PC-3 (cell line): Measurements from ENCODE around the gene ZNF595. TPM values are rescaled to one million over a fixed set of nuclear protein-coding genes. Genes with fewer than 3 reads are reported as not detected.

Source experiments
- ATAC-seq: fragments of 200-7000 bp; cut with Tn5 transposase; 2 replicates; pipeline ENCODE4 v1.9.1; 2020; ENCODE audit warnings: mild to moderate bottlenecking, moderate library complexity
- BruUV-seq: library from RNA; stranded (reverse); fragments of 400-500 nt; replicated peaks from 2 replicates; lab custom pipeline; 2021; lab: Mats Ljungman, UMichigan
- CTCF ChIA-PET: fragments of 300-600 bp; sonication (Branson Sonifier 250); formaldehyde crosslinking; loops from one replicate; lab custom pipeline; 2022; ENCODE audit warnings: antibody characterized with exemption; lab: Charles Lee
- POLR2A ChIA-PET: fragments of 300-600 bp; sonication (Branson Sonifier 250); formaldehyde crosslinking; loops from one replicate; lab custom pipeline; 2022; ENCODE audit warnings: antibody characterized with exemption; ENCODE audit not compliant: unreplicated experiment; lab: Charles Lee
- DNase-seq: peaks from one replicate; pipeline ENCODE4 v3.0.0-alpha.2; 2015
- H2AFZ ChIP-seq: fragments of 300-600 bp; sonication (generic); 2 replicates; pipeline ENCODE4 v1.6.0; 2016; ENCODE audit warnings: antibody characterized with exemption, low read length
- H3F3A ChIP-seq: fragments of 300-600 bp; sonication (generic); one replicate; pipeline ENCODE4 v1.6.0; 2017; ENCODE audit warnings: antibody characterized with exemption, low read length, control low read depth, mild to moderate bottlenecking; ENCODE audit not compliant: unreplicated experiment
- H3K27ac ChIP-seq: fragments of 300-600 bp; sonication (generic); 2 replicates; pipeline ENCODE4 v1.5.1; 2016; ENCODE audit warnings: mild to moderate bottlenecking, low read length
- H3K27me3 ChIP-seq: fragments of 300-600 bp; sonication (generic); 2 replicates; pipeline ENCODE4 v1.6.1; 2016; ENCODE audit warnings: low read length, mixed read lengths
- H3K36me3 ChIP-seq: fragments of 300-600 bp; sonication (generic); 2 replicates; pipeline ENCODE4 v1.6.1; 2016; ENCODE audit warnings: low read depth, mixed run types, low read length, mixed read lengths
- H3K4me1 ChIP-seq: fragments of 300-600 bp; sonication (generic); 2 replicates; pipeline ENCODE4 v1.5.1; 2016; ENCODE audit warnings: low read length; ENCODE audit not compliant: insufficient read depth
- H3K4me2 ChIP-seq: fragments of 300-600 bp; sonication (generic); 2 replicates; pipeline ENCODE4 v1.6.0; 2016; ENCODE audit warnings: low read length
- H3K4me3 ChIP-seq: fragments of 300-600 bp; sonication (generic); 2 replicates; pipeline ENCODE4 v1.5.1; 2016; ENCODE audit warnings: mild to moderate bottlenecking, low read length, mixed read lengths
- H3K79me2 ChIP-seq: fragments of 300-600 bp; sonication (generic); 2 replicates; pipeline ENCODE4 v1.6.1; 2017; ENCODE audit warnings: low read length, mixed read lengths
- H3K9ac ChIP-seq: fragments of 300-600 bp; sonication (generic); 2 replicates; pipeline ENCODE4 v1.6.0; 2016; ENCODE audit warnings: mild to moderate bottlenecking, low read length
- H3K9me2 ChIP-seq: fragments of 300-600 bp; sonication (generic); replicated peaks from 2 replicates; pipeline ENCODE4 v1.6.1; 2016; ENCODE audit warnings: mixed run types, low read length, mixed read lengths
- H3K9me3 ChIP-seq: fragments of 300-600 bp; sonication (generic); 2 replicates; pipeline ENCODE4 v1.6.1; 2016; ENCODE audit warnings: low read length, mixed read lengths
- H4K20me1 ChIP-seq: fragments of 300-600 bp; sonication (generic); 2 replicates; pipeline ENCODE4 v1.6.1; 2016; ENCODE audit warnings: low read length, mixed read lengths
- EZH2 ChIP-seq: fragments of 300-600 bp; sonication (generic); IDR thresholded peaks from one replicate; pipeline ENCODE4 v1.6.1; 2017; ENCODE audit warnings: antibody characterized with exemption, mild to moderate bottlenecking, low read length; ENCODE audit not compliant: unreplicated experiment
- EZH2phosphoT487 ChIP-seq: fragments of 300-600 bp; sonication (generic); IDR thresholded peaks from 2 replicates; pipeline ENCODE4 v1.6.1; 2018; ENCODE audit warnings: mild to moderate bottlenecking, antibody characterized with exemption, low read length, borderline replicate concordance
- intact Hi-C: fragments of 100-400 bp; cut with micrococcal nuclease; formaldehyde crosslinking; loops from 2 replicates; pipeline ENCODE4 v1.9.0; 2023
- total RNA-seq: library from RNA; depleted of rRNA; stranded (reverse); fragments of >200 nt; gene quantifications from 2 replicates; pipeline ENCODE4 v1.2.3, GENCODE V29; 2014
- TF ChIP-seq, protein P1 (sequence below): fragments of 300-600 bp; sonication (generic); conservative IDR thresholded peaks from 2 replicates; pipeline ENCODE4 v1.5.1; 2017; ENCODE audit warnings: antibody characterized with exemption, low read depth, mild to moderate bottlenecking, low read length

Gene ZNF595
- total RNA-seq, 1 experiment from 2014 or later, result 7.4 TPM

DNA sequence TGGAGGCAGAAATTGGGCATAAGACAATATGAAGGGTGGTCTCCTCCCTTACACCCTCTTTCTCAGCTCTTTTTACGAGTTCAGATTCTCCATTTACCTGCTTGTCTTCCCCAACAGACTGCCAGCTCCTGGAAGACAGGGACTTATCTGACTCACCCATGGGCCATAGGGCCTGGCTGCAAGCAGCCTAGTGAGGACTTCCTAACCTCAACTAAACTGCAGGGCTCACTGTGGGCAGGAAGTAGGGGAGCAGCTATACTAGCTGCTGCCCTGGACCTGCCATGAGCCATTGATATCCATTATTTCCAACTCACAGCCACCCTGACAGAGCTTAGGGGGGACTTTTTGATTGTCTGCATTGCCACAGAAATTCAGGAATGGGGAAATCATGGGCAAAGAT lies 59.6 kb downstream of the ZNF595 start:
- no peak for TF ChIP-seq EZH2phosphoT487
- TF ChIP-seq, protein P1, sequence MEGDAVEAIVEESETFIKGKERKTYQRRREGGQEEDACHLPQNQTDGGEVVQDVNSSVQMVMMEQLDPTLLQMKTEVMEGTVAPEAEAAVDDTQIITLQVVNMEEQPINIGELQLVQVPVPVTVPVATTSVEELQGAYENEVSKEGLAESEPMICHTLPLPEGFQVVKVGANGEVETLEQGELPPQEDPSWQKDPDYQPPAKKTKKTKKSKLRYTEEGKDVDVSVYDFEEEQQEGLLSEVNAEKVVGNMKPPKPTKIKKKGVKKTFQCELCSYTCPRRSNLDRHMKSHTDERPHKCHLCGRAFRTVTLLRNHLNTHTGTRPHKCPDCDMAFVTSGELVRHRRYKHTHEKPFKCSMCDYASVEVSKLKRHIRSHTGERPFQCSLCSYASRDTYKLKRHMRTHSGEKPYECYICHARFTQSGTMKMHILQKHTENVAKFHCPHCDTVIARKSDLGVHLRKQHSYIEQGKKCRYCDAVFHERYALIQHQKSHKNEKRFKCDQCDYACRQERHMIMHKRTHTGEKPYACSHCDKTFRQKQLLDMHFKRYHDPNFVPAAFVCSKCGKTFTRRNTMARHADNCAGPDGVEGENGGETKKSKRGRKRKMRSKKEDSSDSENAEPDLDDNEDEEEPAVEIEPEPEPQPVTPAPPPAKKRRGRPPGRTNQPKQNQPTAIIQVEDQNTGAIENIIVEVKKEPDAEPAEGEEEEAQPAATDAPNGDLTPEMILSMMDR, result no peak
- H3K27ac ChIP-seq, result no peak overlapping the region
- intact Hi-C loops, result no loop called here
- no peaks in the 10 kb centered on the region for H3K36me3 ChIP-seq
- H3K4me1 ChIP-seq, result no peaks in the 10 kb centered on the region
- no peak for DNase-seq
- no peak overlapping the region for H3K4me3 ChIP-seq
- no peaks in the 10 kb centered on the region for H3K79me2 ChIP-seq
- H2AFZ ChIP-seq, result no peak overlapping the region
- ChIA-PET POLR2A (no interaction called here), CTCF (no interaction called here)
- H3K4me2 ChIP-seq, result no peak overlapping the region
- no peaks in the 10 kb centered on the region for H3F3A ChIP-seq
- H3K9me3 ChIP-seq, result no peaks in the 10 kb centered on the region
- H3K9me2 ChIP-seq, result no peaks in the 10 kb centered on the region
- no peaks in the 10 kb centered on the region for H4K20me1 ChIP-seq
- H3K9ac ChIP-seq, result no peak overlapping the region
- no TSS peak for BruUV-seq
- no peaks in the 10 kb centered on the region for H3K27me3 ChIP-seq
- ATAC-seq, result no peak

DNA sequence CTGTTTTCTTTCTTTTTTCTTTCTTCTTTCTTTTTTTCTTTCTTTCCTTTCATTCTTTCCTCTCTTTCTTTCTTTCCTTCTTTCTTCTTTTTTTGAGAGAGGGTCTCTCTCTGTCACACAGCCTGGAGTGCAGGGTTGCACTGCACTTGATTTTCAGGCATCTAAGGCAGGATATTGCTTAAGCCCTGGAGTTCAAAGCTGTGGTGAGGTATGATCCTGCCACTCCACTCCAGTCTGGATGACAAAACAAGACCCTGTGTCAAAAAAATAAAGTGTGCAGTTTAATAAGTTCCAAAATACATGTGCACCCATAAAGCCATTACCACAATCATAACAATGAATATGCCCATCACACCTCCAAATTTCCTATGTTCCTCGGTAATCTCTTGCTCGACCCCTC lies 60.6 kb downstream of the ZNF595 start:
- Histone ChIP-seq H3K9me2 (no peaks in the 10 kb centered on the region), H3K9me3 (no peaks in the 10 kb centered on the region), H3K4me1 (no peaks in the 10 kb centered on the region), H3K27me3 (no peaks in the 10 kb centered on the region), H4K20me1 (no peaks in the 10 kb centered on the region), H3K27ac (no peak overlapping the region), H3K4me3 (no peak overlapping the region), H3K79me2 (no peaks in the 10 kb centered on the region), H3F3A (no peaks in the 10 kb centered on the region), H3K4me2 (no peak overlapping the region), H3K36me3 (no peaks in the 10 kb centered on the region), H2AFZ (no peak overlapping the region), H3K9ac (no peak overlapping the region)
- no TSS peak for BruUV-seq
- ChIA-PET POLR2A (no interaction called here), CTCF (no interaction called here)
- ATAC-seq (no peak), DNase-seq (no peak)
- TF ChIP-seq, protein P1, result no peak
- TF ChIP-seq EZH2, result no peak
- TF ChIP-seq EZH2phosphoT487, result no peak
- intact Hi-C loops, result no loop called here

DNA sequence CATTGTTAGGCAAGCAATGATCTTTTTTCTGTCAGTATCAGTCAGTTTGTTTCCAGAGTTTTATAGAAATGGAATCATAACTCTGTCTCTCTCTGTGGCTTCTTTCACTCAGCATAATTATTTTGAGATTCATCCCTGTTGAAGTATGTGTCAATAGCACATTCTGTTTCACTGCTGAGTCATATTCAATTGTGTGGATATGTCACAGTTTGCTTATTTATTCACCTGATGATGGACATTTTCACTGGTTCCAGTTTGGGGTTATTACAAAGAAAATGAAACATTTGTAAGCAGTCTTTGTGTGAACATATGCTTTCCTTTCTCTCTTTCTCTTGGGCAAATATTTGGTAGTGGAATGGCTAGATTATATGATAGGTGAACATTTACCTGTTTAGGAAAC lies 61.0 kb downstream of the ZNF595 start:
- no TSS peak for BruUV-seq
- no peaks in the 10 kb centered on the region for H3K36me3 ChIP-seq
- H3K4me1 ChIP-seq, result no peaks in the 10 kb centered on the region
- H3K4me3 ChIP-seq, result no peak overlapping the region
- intact Hi-C loops, result no loop called here
- no peaks in the 10 kb centered on the region for H3K9me3 ChIP-seq
- ChIA-PET POLR2A (no interaction called here), CTCF (no interaction called here)
- no peak; the same call in 1 of the 2 replicates for ATAC-seq
- no peaks in the 10 kb centered on the region for H3K27me3 ChIP-seq
- no peak overlapping the region for H2AFZ ChIP-seq
- H3K79me2 ChIP-seq, result no peaks in the 10 kb centered on the region
- H3K9ac ChIP-seq, result no peak overlapping the region
- peak; percentile 14 for DNase-seq
- H3F3A ChIP-seq, result no peaks in the 10 kb centered on the region
- no peak overlapping the region for H3K27ac ChIP-seq
- no peaks in the 10 kb centered on the region for H4K20me1 ChIP-seq
- TF ChIP-seq, protein P1, result no peak
- TF ChIP-seq EZH2phosphoT487 (no peak), EZH2 (no peak)
- H3K4me2 ChIP-seq, result no peak overlapping the region
- no peaks in the 10 kb centered on the region for H3K9me2 ChIP-seq
